Gastrocnemius medialis (tissue), 4 donors: Measurements from ENCODE around the gene FPR3.

ENCODE experiments used
- CTCF ChIP-seq, 5 experiments: fragments of 450-650 bp in 3 of 5; fragments of 200-600 bp in 2 of 5; sonication (generic) in 2 of 5; IDR thresholded peaks in 4 of 5; conservative IDR thresholded peaks in 1 of 5; 1 replicate in 4 of 5; 2 replicates in 1 of 5; pipeline ENCODE4 v1.5.1; 2016 to 2019; ENCODE audit warnings: antibody characterized with exemption in 5 of 5, mild to moderate bottlenecking in 3 of 5, moderate library complexity in 3 of 5
- POLR2A ChIP-seq, 2 donors: fragments of 450-650 bp; IDR thresholded peaks; one replicate each; pipeline ENCODE4 v1.6.1; 2017; ENCODE audit warnings: antibody characterized with exemption in 2 of 2, mild to moderate bottlenecking in 2 of 2, moderate library complexity in 2 of 2

- TF ChIP-seq CTCF (IDR thresholded peaks at IDR 0.05 in 4 of 5, conservative IDR thresholded peaks at IDR 0.05 in 1 of 5) (no peak), POLR2A (IDR thresholded peaks at IDR 0.05) (no peak)
Measured at GRCh38 chr19:51784922-51785690, 9.9 kb upstream of the FPR3 start.
